HCEC 1CT (cell line): ENCODE data around the gene DNAJB2.
"Not testable (repeated sequence)": the region's sequence is repeated elsewhere in the genome, so short reads cannot be mapped to it uniquely, and the experiment has no call there.

Source experiments
- DNase-seq: peaks from one replicate; pipeline ENCODE4 v3.0.0-alpha.2; 2017

DNAJB2 gene

GRCh38 chr2:219306047-219306446 lies 26.9 kb downstream of the DNAJB2 start:
- no peak for DNase-seq

- DNase-seq = peak; percentile 5
Observed at GRCh38 chr2:219308142-219309101, 29.3 kb downstream of the DNAJB2 start.

DNA sequence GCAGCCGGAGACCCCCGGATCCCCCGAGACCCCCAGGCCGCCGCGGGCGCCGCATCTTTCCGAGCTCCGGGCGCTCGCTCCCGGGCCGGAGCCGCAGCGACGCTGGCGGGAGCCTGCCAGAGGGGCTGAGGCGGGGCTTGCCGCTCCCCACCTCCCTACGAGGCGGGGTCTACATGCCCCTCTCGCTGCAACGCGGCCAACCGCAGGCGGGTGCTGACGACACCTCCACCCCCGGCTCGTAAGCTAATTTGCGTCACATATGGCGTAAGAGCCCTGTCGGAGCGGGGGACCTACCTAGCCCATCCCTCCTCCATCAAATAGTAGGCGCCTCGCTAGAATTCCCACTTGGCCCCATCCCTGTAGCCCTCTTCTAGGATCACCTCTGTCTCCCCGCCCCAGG lies 30.1 kb downstream of the DNAJB2 start, which contains the start of gene PTPRN:
Gene PTPRN, minus strand, starts transcription at position 124 of the 400 bp plus-strand sequence. Its CDS starts 69 bp downstream, at position 55.
- DNase-seq = no peak

DNA sequence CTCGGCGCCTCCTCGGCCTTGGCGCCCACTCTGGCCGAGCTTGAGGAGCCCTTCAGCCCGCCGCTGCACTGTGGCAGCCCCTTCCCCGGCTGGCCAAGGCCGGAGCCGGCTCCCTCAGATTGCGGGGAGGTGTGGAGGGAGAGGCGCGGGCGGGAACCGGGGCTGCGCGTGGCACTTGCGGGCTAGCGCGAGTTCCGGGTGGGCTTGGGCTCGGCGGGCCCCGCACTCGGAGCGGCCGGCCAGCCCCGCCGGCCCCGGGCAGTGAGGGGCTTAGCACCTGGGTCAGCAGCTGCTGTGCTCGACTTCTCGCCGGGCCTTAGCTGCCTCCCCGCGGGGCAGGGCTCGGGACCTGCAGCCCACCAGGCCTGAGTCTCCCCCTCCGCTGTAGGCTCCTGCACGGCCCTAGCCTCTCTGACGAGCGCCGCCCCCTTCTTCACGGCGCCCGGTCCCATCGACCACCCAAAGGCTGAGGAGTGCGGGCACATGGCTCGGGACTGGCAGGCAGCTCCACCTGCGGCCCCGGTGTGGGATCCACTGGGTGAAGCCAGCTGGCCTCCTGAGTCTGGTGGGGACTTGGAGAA lies 33.6 kb downstream of the DNAJB2 start:
- DNase-seq = not testable (repeated sequence)

- DNase-seq = peak; percentile 14
Observed at GRCh38 chr2:219314804-219315468, 35.8 kb downstream of the DNAJB2 start.

GRCh38 chr2:219323434-219323833 lies 44.3 kb downstream of the DNAJB2 start:
- DNase-seq = no peak

DNA sequence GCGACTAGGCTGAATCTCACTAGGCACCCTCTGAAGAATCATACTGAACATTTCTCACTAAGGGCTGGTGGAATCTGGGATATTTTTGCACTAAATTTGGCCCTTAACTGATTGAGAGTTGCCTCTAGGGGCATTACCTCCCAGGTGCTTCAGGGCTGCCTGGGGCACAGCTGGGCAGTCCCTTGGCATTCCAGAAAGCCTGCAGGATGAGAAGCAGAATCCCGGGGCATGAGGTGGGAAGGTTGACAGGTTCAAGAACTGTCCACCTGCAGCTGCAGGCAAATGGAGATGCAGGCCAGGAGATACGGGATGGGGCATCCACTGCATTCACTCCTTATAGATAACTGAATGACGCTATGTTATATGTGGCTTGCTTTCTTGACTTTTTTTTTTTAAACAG lies 46.0 kb downstream of the DNAJB2 start:
- no peak for DNase-seq

DNA sequence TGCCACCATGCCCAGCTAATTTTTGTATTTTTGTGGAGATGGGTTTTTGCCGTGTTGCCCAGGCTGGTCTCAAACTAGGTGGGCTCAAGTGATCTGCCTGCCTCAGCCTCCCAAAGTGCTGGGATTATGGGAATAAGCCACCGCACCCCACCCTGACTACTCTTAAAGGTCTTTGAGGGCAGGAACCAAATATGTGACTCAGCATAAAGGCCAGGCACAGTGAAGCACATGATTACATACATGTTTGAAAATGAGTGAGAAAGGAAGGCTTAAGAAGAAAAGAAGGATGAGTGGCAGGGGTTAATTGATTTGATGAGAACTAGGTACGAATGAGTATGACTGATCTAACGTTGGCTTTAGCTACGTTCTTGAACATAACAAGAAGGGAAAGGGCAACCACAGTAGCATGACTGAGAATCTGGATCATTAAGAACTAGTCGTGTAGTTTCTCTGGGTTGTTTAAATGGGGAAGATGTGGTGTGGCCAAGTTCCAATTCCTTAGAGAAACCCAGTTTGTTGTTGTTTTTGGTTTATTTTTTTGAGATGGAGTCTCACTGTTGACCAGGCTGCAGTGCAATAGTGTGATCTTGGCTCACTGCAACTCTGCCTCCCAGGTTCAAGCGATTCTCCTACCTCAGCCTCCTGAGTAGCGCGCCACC lies 46.6 kb downstream of the DNAJB2 start:
- no peak for DNase-seq

GRCh38 chr2:219327719-219328118 lies 48.6 kb downstream of the DNAJB2 start:
- DNase-seq = no peak

DNA sequence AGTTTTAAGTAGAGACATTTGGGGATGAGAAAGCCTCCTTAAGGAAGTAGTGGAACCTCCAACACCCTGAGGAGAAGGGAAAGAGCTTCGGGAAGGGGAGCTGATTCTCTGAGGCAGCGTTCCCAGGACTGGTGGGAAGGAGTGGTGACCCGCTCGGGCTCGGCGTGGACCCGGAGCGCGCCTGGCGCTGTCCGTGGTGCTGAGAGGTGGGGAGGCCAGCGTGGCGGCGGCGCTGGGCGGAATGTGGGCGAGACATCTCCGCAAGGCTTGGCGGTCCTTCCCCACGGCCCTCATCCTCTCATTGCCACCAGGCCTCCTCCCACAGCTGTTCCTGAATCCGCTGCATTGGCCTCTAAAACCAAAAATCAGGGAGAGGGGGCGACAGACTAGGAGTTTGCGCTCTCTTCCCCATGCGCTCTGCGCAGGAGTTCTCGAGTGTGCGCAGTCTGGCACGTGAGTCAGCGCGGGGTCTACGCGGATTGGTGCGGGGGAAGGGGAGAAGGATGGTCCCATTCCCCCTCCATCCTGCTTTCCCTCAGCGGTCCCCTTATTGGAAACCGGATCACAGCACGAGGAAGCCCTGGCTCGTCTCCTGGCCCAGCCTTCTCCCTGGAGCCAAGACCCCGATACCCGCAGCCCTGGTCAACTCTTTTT lies 52.5 kb downstream of the DNAJB2 start:
- no peak for DNase-seq

GRCh38 chr2:219332542-219332941 lies 53.4 kb downstream of the DNAJB2 start, which contains the start of gene RESP18:
TSS of gene RESP18 (minus strand) at chr2:219332744.
- DNase-seq = no peak

DNA sequence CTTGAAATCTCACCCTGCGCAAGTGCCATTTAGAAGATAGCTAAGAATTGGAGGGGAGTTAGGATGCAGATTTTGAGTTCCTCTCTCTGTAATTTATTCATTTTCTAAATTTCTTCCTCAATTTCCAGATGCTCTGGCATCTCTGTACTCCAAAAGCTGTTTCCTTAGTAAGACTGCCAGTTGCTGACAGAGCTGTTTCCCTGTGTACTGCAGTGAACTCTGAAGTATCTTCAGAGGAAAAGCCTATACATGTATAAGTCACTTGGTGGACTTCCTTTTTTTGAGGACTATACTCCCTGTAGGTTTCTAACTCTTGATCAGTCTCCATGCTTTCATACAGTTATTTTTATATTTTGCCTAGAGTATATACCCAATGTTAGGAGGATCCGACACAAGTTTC lies 54.9 kb downstream of the DNAJB2 start:
- no peak for DNase-seq

DNA sequence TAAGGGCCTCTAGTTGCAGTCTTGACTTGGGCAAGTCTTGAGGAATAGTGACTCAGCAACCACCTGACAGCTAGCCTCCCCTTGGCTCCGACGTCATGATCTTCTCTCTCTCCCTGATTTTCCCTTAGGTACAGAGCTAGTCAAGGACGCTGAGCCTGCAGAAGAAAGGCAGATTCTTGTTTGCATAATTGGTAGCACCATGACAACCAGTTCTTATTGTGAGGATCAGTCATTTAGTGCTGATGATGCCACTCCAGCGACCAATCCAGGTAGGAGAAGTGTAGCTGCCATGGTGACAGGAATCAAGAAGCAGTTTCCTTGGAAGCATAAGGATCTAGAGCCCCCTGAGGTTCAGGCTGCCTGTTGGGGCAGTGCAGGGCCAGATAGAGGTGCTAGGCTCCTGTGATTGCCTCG lies 56.2 kb downstream of the DNAJB2 start:
- DNase-seq = no peak
